Activated B cell treated with CpG ODN at 0.5 μM for 24 hours (primary cell): ENCODE results near the gene KRT14. TPM values are rescaled to one million over a fixed set of nuclear protein-coding genes. Genes with fewer than 3 reads are reported as not detected.
"Not testable (repeated sequence)": the region's sequence is repeated elsewhere in the genome, so short reads cannot be mapped to it uniquely, and the experiment has no call there.

Experiments
- ATAC-seq: fragments of 200-7000 bp; cut with Tn5 transposase; one replicate; pipeline ENCODE4 v1.10.0; 2021; ENCODE audit warnings: low read depth, mild to moderate bottlenecking, moderate library complexity
- CTCF ChIA-PET: fragments of 350-600 bp; sonication (Branson Sonifier 250); formaldehyde crosslinking; loops from one replicate; lab custom pipeline; 2021; ENCODE audit warnings: antibody characterized with exemption; lab: Charles Lee
- POLR2A ChIA-PET: fragments of 350-600 bp; sonication (Branson Sonifier 250); formaldehyde crosslinking; loops from one replicate; lab custom pipeline; 2021; ENCODE audit warnings: antibody characterized with exemption; lab: Charles Lee
- DNase-seq: peaks from one replicate; pipeline ENCODE4 v3.0.0; 2022
- H3K27ac Mint-ChIP-seq: one replicate; pipeline ENCODE4 v1.8.0; 2020; ENCODE audit warnings: mixed read lengths
- H3K27me3 Mint-ChIP-seq: one replicate; pipeline ENCODE4 v1.8.0; 2021; ENCODE audit warnings: mixed read lengths
- H3K36me3 Mint-ChIP-seq: one replicate; pipeline ENCODE4 v1.8.0; 2021; ENCODE audit warnings: low read depth, mixed read lengths
- H3K4me1 Mint-ChIP-seq: one replicate; pipeline ENCODE4 v1.8.0; 2021; ENCODE audit warnings: mixed read lengths
- H3K4me3 Mint-ChIP-seq: one replicate; pipeline ENCODE4 v1.8.0; 2020; ENCODE audit warnings: mild to moderate bottlenecking, mixed read lengths
- H3K9me3 Mint-ChIP-seq: one replicate; pipeline ENCODE4 v1.8.0; 2020; ENCODE audit warnings: mixed read lengths
- CTCF ChIP-seq: fragments of 200-600 bp; IDR thresholded peaks from one replicate; pipeline ENCODE4 v1.8.0; 2022; ENCODE audit warnings: antibody characterized with exemption, mild to moderate bottlenecking
- intact Hi-C: fragments of 100-400 bp; cut with micrococcal nuclease; formaldehyde crosslinking; loops from one replicate; pipeline ENCODE4 v1.15.1; 2024
- total RNA-seq: library from RNA; stranded (reverse); gene quantifications from 2 replicates; pipeline ENCODE4 v1.2.3, GENCODE V29; 2022

Gene KRT14
- total RNA-seq, 1 donor from 2014 or later, result not detected

GRCh38 chr17:41585301-41586056 is 1.2 kb downstream of the KRT14 start:
- Mint-ChIP-seq H3K27ac (no peak overlapping the region), H3K9me3 (no peaks in the 10 kb centered on the region), H3K36me3 (no peaks in the 10 kb centered on the region), H3K27me3 (peaks cover 28% of the 10 kb centered on the region), H3K4me3 (no peak overlapping the region), H3K4me1 (no peaks in the 10 kb centered on the region)
- CTCF ChIA-PET, result no interaction called here
- no peak for TF ChIP-seq CTCF
- ATAC-seq (no peak), DNase-seq (no peak)
- intact Hi-C loops, result no loop called here
- POLR2A ChIA-PET, result no interaction called here

- CTCF ChIA-PET, ATAC-seq, POLR2A ChIA-PET, H3K36me3 Mint-ChIP-seq, DNase-seq, H3K4me3 Mint-ChIP-seq, intact Hi-C loops, H3K9me3 Mint-ChIP-seq, H3K27ac Mint-ChIP-seq, H3K4me1 Mint-ChIP-seq: not testable (repeated sequence)
- peaks cover 30% of the 10 kb centered on the region for H3K27me3 Mint-ChIP-seq
Observed at GRCh38 chr17:41584331-41584927, 2.3 kb downstream of the KRT14 start.

- CTCF ChIA-PET, result no interaction called here
- no peaks in the 10 kb centered on the region for H3K4me1 Mint-ChIP-seq
- peaks cover 29% of the 10 kb centered on the region for H3K27me3 Mint-ChIP-seq
- no peak overlapping the region for H3K4me3 Mint-ChIP-seq
- POLR2A ChIA-PET, result interaction anchor here (0.6 kb wide), 1 partner anchor 1352 kb away, joined by 5 read pairs; no protein-coding TSS in a partner anchor
- no peak for ATAC-seq
- no peaks in the 10 kb centered on the region for H3K36me3 Mint-ChIP-seq
- no peak for TF ChIP-seq CTCF
- intact Hi-C loops, result no loop called here
- no peak for DNase-seq
- no peaks in the 10 kb centered on the region for H3K9me3 Mint-ChIP-seq
- no peak overlapping the region for H3K27ac Mint-ChIP-seq
Observed at GRCh38 chr17:41583137-41584127, 3.3 kb downstream of the KRT14 start.

- H3K9me3 Mint-ChIP-seq, intact Hi-C loops, POLR2A ChIA-PET, CTCF ChIA-PET, H3K4me1 Mint-ChIP-seq, DNase-seq, H3K27ac Mint-ChIP-seq, H3K36me3 Mint-ChIP-seq, H3K4me3 Mint-ChIP-seq, ATAC-seq: not testable (repeated sequence)
- H3K27me3 Mint-ChIP-seq, result peaks cover 36% of the 10 kb centered on the region
Observed at GRCh38 chr17:41582061-41582968, 4.4 kb downstream of the KRT14 start.

- ChIA-PET CTCF (no interaction called here), POLR2A (no interaction called here)
- ATAC-seq, result no peak
- no peaks in the 10 kb centered on the region for H3K4me1 Mint-ChIP-seq
- H3K9me3 Mint-ChIP-seq, result no peaks in the 10 kb centered on the region
- no peaks in the 10 kb centered on the region for H3K36me3 Mint-ChIP-seq
- no peak overlapping the region for H3K27ac Mint-ChIP-seq
- TF ChIP-seq CTCF, result no peak
- H3K27me3 Mint-ChIP-seq, result peaks cover 37% of the 10 kb centered on the region
- no peak for DNase-seq
- H3K4me3 Mint-ChIP-seq, result no peak overlapping the region
- intact Hi-C loops, result no loop called here
Observed at GRCh38 chr17:41581366-41582060, 5.2 kb downstream of the KRT14 start.
